DOHH2 (cell line): ENCODE data around the gene ELOVL3.
A peak's percentile ranks its signal among the peaks of the same experiment; 100 is the strongest.

Experiments used
- H3F3A ChIP-seq: fragments of 200-600 bp; sonication (generic), shearing (Covaris generic); 2 replicates; pipeline ENCODE4 v1.6.0; 2016; ENCODE audit warnings: antibody characterized with exemption, mild to moderate bottlenecking; ENCODE audit not compliant: control insufficient read depth, insufficient read depth
- H3K27ac ChIP-seq: fragments of 200-600 bp; sonication (generic); 2 replicates; pipeline ENCODE4 v1.5.1; 2014; ENCODE audit warnings: low read depth, mild to moderate bottlenecking, low read length, moderate library complexity
- H3K27me3 ChIP-seq: fragments of 200-600 bp; sonication (generic); 2 replicates; pipeline ENCODE4 v1.6.1; 2014; ENCODE audit warnings: mild to moderate bottlenecking, low read length, mixed read lengths; ENCODE audit not compliant: control insufficient read depth
- H3K36me3 ChIP-seq: fragments of 200-600 bp; sonication (generic); 2 replicates; pipeline ENCODE4 v1.6.1; 2014; ENCODE audit warnings: mild to moderate bottlenecking, low read length, moderate library complexity, mixed read lengths; ENCODE audit not compliant: control insufficient read depth
- H3K4me1 ChIP-seq: fragments of 200-600 bp; sonication (generic); 2 replicates; pipeline ENCODE4 v1.6.1; 2014; ENCODE audit warnings: mild to moderate bottlenecking, low read length, mixed read lengths; ENCODE audit not compliant: control insufficient read depth
- H3K4me2 ChIP-seq: fragments of 200-600 bp; sonication (generic); 2 replicates; pipeline ENCODE4 v1.6.0; 2014; ENCODE audit warnings: mild to moderate bottlenecking, low read length, moderate library complexity
- H3K4me3 ChIP-seq: fragments of 200-600 bp; sonication (generic); 2 replicates; pipeline ENCODE4 v1.5.1; 2014; ENCODE audit warnings: mild to moderate bottlenecking, low read length, mixed read lengths
- H3K79me2 ChIP-seq: fragments of 200-600 bp; sonication (generic); 2 replicates; pipeline ENCODE4 v1.6.1; 2014; ENCODE audit warnings: mild to moderate bottlenecking, low read length, mixed read lengths; ENCODE audit not compliant: control insufficient read depth
- H3K9me2 ChIP-seq: fragments of 200-600 bp; sonication (generic); replicated peaks from 2 replicates; pipeline ENCODE4 v1.6.1; 2014; ENCODE audit warnings: mild to moderate bottlenecking, low read length, mixed read lengths; ENCODE audit not compliant: control insufficient read depth
- H3K9me3 ChIP-seq: fragments of 200-600 bp; sonication (generic); 2 replicates; pipeline ENCODE4 v1.6.1; 2014; ENCODE audit warnings: antibody characterized with exemption, low read length, mixed read lengths; ENCODE audit not compliant: control insufficient read depth, insufficient read depth
- H4K20me1 ChIP-seq: fragments of 200-600 bp; sonication (generic); 2 replicates; pipeline ENCODE4 v1.6.0; 2014; ENCODE audit warnings: low read depth, mild to moderate bottlenecking, antibody characterized with exemption, low read length, moderate library complexity; ENCODE audit not compliant: control insufficient read depth, insufficient read depth
- EZH2phosphoT487 ChIP-seq: fragments of 200-600 bp; sonication (generic); IDR thresholded peaks from 2 replicates; pipeline ENCODE4 v1.6.1; 2017; ENCODE audit warnings: borderline replicate concordance, mild to moderate bottlenecking, antibody characterized with exemption, low read length, moderate library complexity, mixed read lengths
- TF ChIP-seq, protein P1 (sequence below): fragments of 200-600 bp; sonication (generic); IDR thresholded peaks from one replicate; pipeline ENCODE4 v1.5.1; 2014; ENCODE audit warnings: antibody characterized with exemption, mild to moderate bottlenecking, low read depth, low read length; ENCODE audit not compliant: poor library complexity, severe bottlenecking

ELOVL3 gene

DNA sequence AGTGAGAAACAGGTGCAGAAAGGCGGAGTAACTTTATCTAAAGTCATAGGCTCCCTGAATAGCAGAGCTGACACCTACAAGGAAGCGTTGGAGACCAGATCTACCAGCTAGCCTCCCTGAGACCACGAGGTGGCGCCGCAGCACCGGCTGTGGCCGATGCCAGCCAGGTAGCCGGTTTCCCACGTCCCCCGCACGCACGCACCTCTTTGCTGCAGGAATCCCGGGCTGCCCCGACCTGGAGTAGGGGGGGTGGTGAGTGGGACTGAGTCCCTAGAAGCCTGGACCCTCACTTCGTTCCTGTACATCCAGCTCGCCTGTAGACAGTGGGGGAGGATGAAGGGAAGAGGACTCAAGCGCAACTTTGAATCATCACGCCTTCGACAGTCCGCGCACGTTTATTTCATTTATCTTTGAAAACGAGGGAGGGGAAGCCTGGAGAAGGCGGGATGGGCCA, 3.7 kb downstream of the ELOVL3 start:
- H3K27me3 ChIP-seq, result peaks cover 46% of the 10 kb centered on the region
- H3K9me3 ChIP-seq, result no peaks in the 10 kb centered on the region
- TF ChIP-seq EZH2phosphoT487, result no peak
- TF ChIP-seq, protein P1, sequence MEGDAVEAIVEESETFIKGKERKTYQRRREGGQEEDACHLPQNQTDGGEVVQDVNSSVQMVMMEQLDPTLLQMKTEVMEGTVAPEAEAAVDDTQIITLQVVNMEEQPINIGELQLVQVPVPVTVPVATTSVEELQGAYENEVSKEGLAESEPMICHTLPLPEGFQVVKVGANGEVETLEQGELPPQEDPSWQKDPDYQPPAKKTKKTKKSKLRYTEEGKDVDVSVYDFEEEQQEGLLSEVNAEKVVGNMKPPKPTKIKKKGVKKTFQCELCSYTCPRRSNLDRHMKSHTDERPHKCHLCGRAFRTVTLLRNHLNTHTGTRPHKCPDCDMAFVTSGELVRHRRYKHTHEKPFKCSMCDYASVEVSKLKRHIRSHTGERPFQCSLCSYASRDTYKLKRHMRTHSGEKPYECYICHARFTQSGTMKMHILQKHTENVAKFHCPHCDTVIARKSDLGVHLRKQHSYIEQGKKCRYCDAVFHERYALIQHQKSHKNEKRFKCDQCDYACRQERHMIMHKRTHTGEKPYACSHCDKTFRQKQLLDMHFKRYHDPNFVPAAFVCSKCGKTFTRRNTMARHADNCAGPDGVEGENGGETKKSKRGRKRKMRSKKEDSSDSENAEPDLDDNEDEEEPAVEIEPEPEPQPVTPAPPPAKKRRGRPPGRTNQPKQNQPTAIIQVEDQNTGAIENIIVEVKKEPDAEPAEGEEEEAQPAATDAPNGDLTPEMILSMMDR, result peak; percentile 95
- H3K79me2 ChIP-seq, result no peaks in the 10 kb centered on the region
- no peaks in the 10 kb centered on the region for H4K20me1 ChIP-seq
- no peak overlapping the region for H3K27ac ChIP-seq
- 0 out of 2 replicates have a peak, but pooled peaks cover 5% of the 10 kb centered on the region for H3F3A ChIP-seq
- no peaks in the 10 kb centered on the region for H3K9me2 ChIP-seq
- peaks cover 28% of the 10 kb centered on the region for H3K4me1 ChIP-seq
- peak overlapping the region; percentile 82 for H3K4me2 ChIP-seq
- peak overlapping the region; percentile 60 for H3K4me3 ChIP-seq
- no peaks in the 10 kb centered on the region for H3K36me3 ChIP-seq

DNA sequence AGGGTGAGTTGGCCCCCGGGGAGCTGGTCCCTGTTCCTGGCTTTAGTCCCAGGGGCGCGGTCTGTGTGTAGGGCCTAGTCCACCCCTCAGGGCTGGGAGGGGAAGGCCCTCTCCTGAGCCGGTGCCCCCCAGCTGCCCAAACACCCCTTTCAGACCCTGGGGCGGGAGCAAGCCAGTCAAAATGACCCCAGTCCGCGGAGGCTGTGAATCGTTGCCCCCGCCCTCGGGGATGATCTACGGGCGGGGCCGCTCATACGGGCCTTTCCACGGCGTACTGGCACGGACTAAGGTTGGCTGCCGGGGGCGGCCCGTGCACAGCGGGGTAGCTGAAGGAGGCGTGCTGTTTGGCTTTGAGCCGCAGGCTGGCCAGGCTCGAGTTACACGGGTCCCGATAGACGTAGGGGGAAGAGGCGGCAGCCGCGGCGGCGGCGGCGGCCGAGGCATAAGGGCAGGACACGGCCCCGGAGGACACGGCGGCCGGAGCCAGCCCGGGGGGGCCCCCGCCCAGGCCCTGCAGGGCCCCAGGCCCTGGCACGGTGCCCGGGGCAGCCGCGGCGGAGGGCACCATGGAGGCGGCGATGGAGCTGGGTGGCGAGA, 4.3 kb downstream of the ELOVL3 start:
- H3K9me3 ChIP-seq, result no peaks in the 10 kb centered on the region
- H3K27me3 ChIP-seq, result peaks cover 46% of the 10 kb centered on the region
- H3F3A ChIP-seq, result 0 out of 2 replicates have a peak, but pooled peaks cover 5% of the 10 kb centered on the region
- no peaks in the 10 kb centered on the region for H3K79me2 ChIP-seq
- no peaks in the 10 kb centered on the region for H3K36me3 ChIP-seq
- H3K27ac ChIP-seq, result no peak overlapping the region
- TF ChIP-seq, protein P1, result no peak
- 0 out of 2 replicates have a peak, but pooled peaks have one; percentile 30 for TF ChIP-seq EZH2phosphoT487
- peak overlapping the region; percentile 82 for H3K4me2 ChIP-seq
- H3K9me2 ChIP-seq, result no peaks in the 10 kb centered on the region
- H3K4me1 ChIP-seq, result peaks cover 28% of the 10 kb centered on the region
- peak overlapping the region; percentile 60 for H3K4me3 ChIP-seq
- H4K20me1 ChIP-seq, result no peaks in the 10 kb centered on the region

DNA sequence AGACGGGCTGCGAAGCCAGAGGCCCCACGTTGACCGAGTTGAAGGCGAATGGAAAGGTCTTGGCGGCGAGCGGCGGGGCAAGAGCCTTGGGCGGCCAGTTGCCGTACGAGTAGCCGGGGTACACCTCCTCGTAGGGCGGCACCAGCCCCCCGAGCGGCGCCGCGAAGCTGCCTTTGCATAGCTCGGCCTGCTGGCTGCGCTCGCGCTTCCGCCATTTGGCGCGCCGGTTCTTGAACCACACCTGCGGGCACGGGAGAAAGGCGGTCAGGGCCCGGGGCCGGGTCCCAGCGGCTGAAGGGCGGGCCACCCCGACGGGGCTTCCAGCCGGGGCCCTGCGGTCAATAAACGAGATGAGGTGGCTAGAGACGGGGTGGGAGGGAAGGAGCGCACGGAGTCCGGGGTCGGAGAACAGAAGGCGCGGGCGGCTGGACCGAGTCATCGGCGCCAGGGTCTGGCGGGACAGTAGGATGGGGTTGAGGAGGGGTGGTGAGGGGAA, 4.8 kb downstream of the ELOVL3 start:
- no peak overlapping the region for H3K27ac ChIP-seq

More for the DNA sequence above, 4.8 kb downstream of the ELOVL3 start:
- H3K4me1 ChIP-seq, result peaks cover 25% of the 10 kb centered on the region
- H3K9me2 ChIP-seq, result no peaks in the 10 kb centered on the region
- H3K4me3 ChIP-seq, result peak overlapping the region; percentile 60
- H3K27me3 ChIP-seq, result peaks cover 51% of the 10 kb centered on the region
- no peaks in the 10 kb centered on the region for H3K36me3 ChIP-seq
- H3K79me2 ChIP-seq, result no peaks in the 10 kb centered on the region
- H3F3A ChIP-seq, result 0 out of 2 replicates have a peak, but pooled peaks cover 5% of the 10 kb centered on the region
- H3K4me2 ChIP-seq, result peak overlapping the region; percentile 82
- TF ChIP-seq, protein P1, result peak; percentile 41
- no peak for TF ChIP-seq EZH2phosphoT487
- no peaks in the 10 kb centered on the region for H3K9me3 ChIP-seq
- no peaks in the 10 kb centered on the region for H4K20me1 ChIP-seq
